Breast epithelium (tissue), 4 donors: ENCODE results near the gene PDE6H. TPM values are rescaled to one million over a fixed set of nuclear protein-coding genes. Genes with fewer than 3 reads are reported as not detected.
A peak's percentile ranks its signal among the peaks of the same experiment; 100 is the strongest.

Experiments
- DNase-seq, 2 donors: peaks; one replicate each; pipeline ENCODE4 v3.0.0-alpha.2; 2019; ENCODE audit warnings: low spot score in 2 of 2
- H3K27ac ChIP-seq, 2 donors: fragments of 200-600 bp; sonication (generic) in 1 of 2; one replicate each; pipeline ENCODE4 v1.5.1; 2016 to 2019; ENCODE audit warnings: mild to moderate bottlenecking in 1 of 2
- H3K27me3 ChIP-seq, 2 donors: fragments of 200-600 bp; sonication (generic) in 1 of 2; one replicate each; pipeline versions ENCODE4 v1.5.1 to v1.6.0; 2017 to 2019; ENCODE audit warnings: control low read depth in 1 of 2, mild to moderate bottlenecking in 1 of 2
- H3K36me3 ChIP-seq: fragments of 200-600 bp; one replicate; pipeline ENCODE4 v1.5.1; 2019
- H3K4me1 ChIP-seq, 2 donors: fragments of 200-600 bp; sonication (generic); one replicate each; pipeline ENCODE4 v1.5.1; 2016 to 2019; ENCODE audit warnings: control low read depth in 1 of 2
- H3K4me3 ChIP-seq, 3 donors: fragments of 200-600 bp; sonication (generic); 1 replicate in 2 of 3; 2 replicates in 1 of 3; pipeline ENCODE4 v1.5.1; 2016 to 2019; ENCODE audit warnings: mild to moderate bottlenecking in 3 of 3, moderate library complexity in 2 of 3
- H3K9me3 ChIP-seq, 2 donors: fragments of 200-600 bp; sonication (generic) in 1 of 2; one replicate each; pipeline ENCODE4 v1.5.1; 2016 to 2019; ENCODE audit warnings: control low read depth in 1 of 2
- CTCF ChIP-seq, 3 donors: fragments of 450-650 bp; IDR thresholded peaks; one replicate each; pipeline ENCODE4 v1.5.1; 2016 to 2017; ENCODE audit warnings: antibody characterized with exemption in 3 of 3, mild to moderate bottlenecking in 3 of 3, moderate library complexity in 3 of 3
- POLR2A ChIP-seq: fragments of 450-650 bp; IDR thresholded peaks from one replicate; pipeline ENCODE4 v1.6.1; 2016; ENCODE audit warnings: antibody characterized with exemption, mild to moderate bottlenecking, moderate library complexity
- POLR2AphosphoS5 ChIP-seq, 3 donors: sonication (generic); formaldehyde crosslinking; IDR thresholded peaks; one replicate each; pipeline ENCODE4 v1.6.1; 2017; ENCODE audit warnings: antibody characterized with exemption in 3 of 3
- intact Hi-C: fragments of 100-400 bp; cut with DNase I; formaldehyde crosslinking; loops from one replicate; pipeline ENCODE4 v1.15.1; 2023; ENCODE audit warnings: low total_unique reads
- total RNA-seq, 3 donors: library from RNA; depleted of rRNA; stranded (reverse); fragments of >200 nt; gene quantifications; one replicate each; pipeline ENCODE4 v1.1.0, GENCODE V29; 2016

Gene PDE6H
- total RNA-seq, 3 donors from 2014 or later, result not detected

- H3K4me3 ChIP-seq, result no peak overlapping the region
- H3K36me3 ChIP-seq, result no peaks in the 10 kb centered on the region
- no peaks in the 10 kb centered on the region for H3K4me1 ChIP-seq
- no peak for DNase-seq
- H3K27me3 ChIP-seq, result no peaks in the 10 kb centered on the region
- intact Hi-C loops, result loop anchor here (2.0 to 10.0 kb wide), 2 partner anchors 148 to 738 kb away; no protein-coding TSS in a partner anchor
- no peak overlapping the region for H3K27ac ChIP-seq
- TF ChIP-seq CTCF (IDR thresholded peaks at IDR 0.05), result no peak
- TF ChIP-seq POLR2A, result no peak
- no peak for TF ChIP-seq POLR2AphosphoS5 (IDR thresholded peaks at IDR 0.05)
- peaks cover 0 to 5% of the 10 kb centered on the region in 2 donors for H3K9me3 ChIP-seq
Observed at GRCh38 chr12:14993117-14993516, 20.3 kb downstream of the PDE6H start.

- Histone ChIP-seq H3K4me1 (no peaks in the 10 kb centered on the region), H3K9me3 (peaks cover 0 to 5% of the 10 kb centered on the region in 2 donors), H3K27me3 (no peaks in the 10 kb centered on the region), H3K4me3 (no peak overlapping the region), H3K27ac (no peak overlapping the region), H3K36me3 (no peaks in the 10 kb centered on the region)
- intact Hi-C loops, result loop anchor here (2.0 to 10.0 kb wide), 2 partner anchors 149 to 739 kb away; no protein-coding TSS in a partner anchor
- DNase-seq, result no peak
- TF ChIP-seq CTCF (IDR thresholded peaks at IDR 0.05) (no peak), POLR2AphosphoS5 (IDR thresholded peaks at IDR 0.05) (no peak), POLR2A (no peak)
Observed at GRCh38 chr12:14993537-14994266, 20.9 kb downstream of the PDE6H start.

GRCh38 chr12:14994610-14995009 is 21.8 kb downstream of the PDE6H start:
- no peak for DNase-seq
- intact Hi-C loops, result loop anchor here (10.0 kb wide), 1 partner anchor 740 kb away; no protein-coding TSS in a partner anchor
- no peak overlapping the region for H3K4me3 ChIP-seq
- no peak overlapping the region for H3K27ac ChIP-seq
- TF ChIP-seq POLR2AphosphoS5 (IDR thresholded peaks at IDR 0.05) (no peak), POLR2A (no peak), CTCF (IDR thresholded peaks at IDR 0.05) (no peak)
- no peaks in the 10 kb centered on the region for H3K27me3 ChIP-seq
- H3K36me3 ChIP-seq, result no peaks in the 10 kb centered on the region
- peaks cover 0 to 5% of the 10 kb centered on the region in 2 donors for H3K9me3 ChIP-seq
- no peaks in the 10 kb centered on the region for H3K4me1 ChIP-seq

- TF ChIP-seq POLR2A (no peak), CTCF (IDR thresholded peaks at IDR 0.05) (peak; percentile 30 to 76 (median 71))
- intact Hi-C loops, result loop anchor here (10.0 kb wide), 1 partner anchor 741 kb away; no protein-coding TSS in a partner anchor
- H3K36me3 ChIP-seq, result no peaks in the 10 kb centered on the region
Observed at GRCh38 chr12:14995583-14996425, 23.0 kb downstream of the PDE6H start.

GRCh38 chr12:14997998-14998397 is 25.2 kb downstream of the PDE6H start:
- intact Hi-C loops, result loop anchor here (10.0 kb wide), 1 partner anchor 743 kb away; no protein-coding TSS in a partner anchor
- Histone ChIP-seq H3K27ac (no peak overlapping the region), H3K27me3 (no peaks in the 10 kb centered on the region), H3K4me1 (no peaks in the 10 kb centered on the region), H3K4me3 (no peak overlapping the region), H3K36me3 (no peaks in the 10 kb centered on the region), H3K9me3 (no peaks in the 10 kb centered on the region)
- TF ChIP-seq POLR2AphosphoS5 (IDR thresholded peaks at IDR 0.05), result no peak
- no peak for TF ChIP-seq CTCF (IDR thresholded peaks at IDR 0.05)
- TF ChIP-seq POLR2A, result no peak
- DNase-seq, result no peak

More at GRCh38 chr12:14995583-14996425, 23.0 kb downstream of the PDE6H start:
- Histone ChIP-seq H3K27ac (no peak overlapping the region), H3K4me1 (no peaks in the 10 kb centered on the region), H3K9me3 (peaks cover 0 to 5% of the 10 kb centered on the region in 2 donors), H3K27me3 (no peaks in the 10 kb centered on the region), H3K4me3 (no peak overlapping the region)
- DNase-seq, result no peak
